Esophagus squamous epithelium (tissue), 4 donors: ENCODE data around the gene TM9SF2.

Experiments
- POLR2A ChIP-seq, 4 donors: fragments of 450-650 bp; IDR thresholded peaks; one replicate each; pipeline ENCODE4 v1.6.1; 2017; ENCODE audit warnings: antibody characterized with exemption in 4 of 4, mild to moderate bottlenecking in 4 of 4, moderate library complexity in 3 of 4
- TF ChIP-seq, protein P1 (sequence below), 6 experiments: fragments of 450-650 bp in 4 of 6; fragments of 200-600 bp in 2 of 6; sonication (generic) in 2 of 6; IDR thresholded peaks; one replicate each; pipeline ENCODE4 v1.5.1; 2016 to 2019; ENCODE audit warnings: antibody characterized with exemption in 6 of 6, mild to moderate bottlenecking in 4 of 6, moderate library complexity in 4 of 6

DNA sequence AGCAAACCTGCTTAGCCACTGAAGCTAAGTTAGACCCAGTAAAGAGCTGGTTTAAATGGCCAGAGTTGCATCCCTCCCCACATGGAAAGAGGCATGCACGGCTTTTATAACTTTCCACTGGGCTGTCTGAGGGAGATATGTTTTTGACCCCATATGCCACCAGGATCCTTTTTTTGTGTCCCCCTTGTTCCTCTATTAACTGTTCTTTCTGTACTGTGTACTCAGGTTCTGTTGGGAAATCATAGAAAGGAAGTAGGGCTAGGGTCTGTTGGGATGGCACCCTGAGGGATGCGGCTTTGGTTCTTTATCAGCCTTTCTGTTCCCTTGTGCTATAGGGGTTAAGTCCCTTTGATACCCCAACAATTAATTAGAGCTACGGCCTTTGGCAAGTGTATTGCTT is 12.2 kb upstream of the TM9SF2 start:
- TF ChIP-seq, protein P1, sequence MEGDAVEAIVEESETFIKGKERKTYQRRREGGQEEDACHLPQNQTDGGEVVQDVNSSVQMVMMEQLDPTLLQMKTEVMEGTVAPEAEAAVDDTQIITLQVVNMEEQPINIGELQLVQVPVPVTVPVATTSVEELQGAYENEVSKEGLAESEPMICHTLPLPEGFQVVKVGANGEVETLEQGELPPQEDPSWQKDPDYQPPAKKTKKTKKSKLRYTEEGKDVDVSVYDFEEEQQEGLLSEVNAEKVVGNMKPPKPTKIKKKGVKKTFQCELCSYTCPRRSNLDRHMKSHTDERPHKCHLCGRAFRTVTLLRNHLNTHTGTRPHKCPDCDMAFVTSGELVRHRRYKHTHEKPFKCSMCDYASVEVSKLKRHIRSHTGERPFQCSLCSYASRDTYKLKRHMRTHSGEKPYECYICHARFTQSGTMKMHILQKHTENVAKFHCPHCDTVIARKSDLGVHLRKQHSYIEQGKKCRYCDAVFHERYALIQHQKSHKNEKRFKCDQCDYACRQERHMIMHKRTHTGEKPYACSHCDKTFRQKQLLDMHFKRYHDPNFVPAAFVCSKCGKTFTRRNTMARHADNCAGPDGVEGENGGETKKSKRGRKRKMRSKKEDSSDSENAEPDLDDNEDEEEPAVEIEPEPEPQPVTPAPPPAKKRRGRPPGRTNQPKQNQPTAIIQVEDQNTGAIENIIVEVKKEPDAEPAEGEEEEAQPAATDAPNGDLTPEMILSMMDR (IDR thresholded peaks at IDR 0.05) = no peak
- TF ChIP-seq POLR2A (IDR thresholded peaks at IDR 0.05) = no peak
